ENCODE results near the gene COPG1.
A peak's percentile ranks its signal among the peaks of the same experiment; 100 is the strongest.
"Not testable (repeated sequence)": the region's sequence is repeated elsewhere in the genome, so short reads cannot be mapped to it uniquely, and the experiment has no call there.

Gene COPG1

GRCh38 chr3:129264994-129265393 is 15.6 kb downstream of the COPG1 start:
- H3K36me3 ChIP-seq (ENCODE audit: control insufficient read depth, low read depth, low read length), result peaks cover 91% of the 10 kb centered on the region
- H3K4me1 ChIP-seq (ENCODE audit: control insufficient read depth, low read depth, low read length); H3K9ac ChIP-seq (ENCODE audit: low read length); H3K4me3 ChIP-seq (ENCODE audit: low read length); H3K27me3 ChIP-seq (ENCODE audit: control insufficient read depth, insufficient read depth, low read length); H3K27ac ChIP-seq (ENCODE audit: low read length); H3K9me3 ChIP-seq (ENCODE audit: control insufficient read depth, low read depth, low read length): not testable (repeated sequence)

DNA sequence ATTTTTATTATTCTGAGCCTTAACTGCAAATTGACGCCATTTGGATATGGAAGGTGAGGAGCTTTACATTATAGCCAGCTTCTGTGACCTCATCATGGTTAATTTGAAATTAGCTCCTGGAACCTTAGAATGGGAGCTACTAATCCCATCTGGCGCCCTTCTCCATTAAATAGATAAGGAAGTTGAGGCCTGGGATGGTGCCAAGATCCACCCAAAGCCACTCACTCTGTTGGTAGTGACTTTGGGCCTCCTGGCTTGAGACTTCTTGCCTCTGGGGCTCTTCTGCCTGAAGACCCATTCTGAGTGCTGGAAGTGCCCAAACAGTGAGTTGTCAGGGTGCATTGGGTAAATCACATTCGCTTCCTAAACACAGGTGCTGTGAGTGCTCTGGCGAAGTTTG is 17.2 kb downstream of the COPG1 start:
- no peak overlapping the region for H3K9ac ChIP-seq (ENCODE audit: low read length)
- no peaks in the 10 kb centered on the region for H3K27me3 ChIP-seq (ENCODE audit: control insufficient read depth, insufficient read depth, low read length)
- H3K4me1 ChIP-seq (ENCODE audit: control insufficient read depth, low read depth, low read length), result no peaks in the 10 kb centered on the region
- no peaks in the 10 kb centered on the region for H3K9me3 ChIP-seq (ENCODE audit: control insufficient read depth, low read depth, low read length)
- peaks cover 91% of the 10 kb centered on the region for H3K36me3 ChIP-seq (ENCODE audit: control insufficient read depth, low read depth, low read length)
- H3K4me3 ChIP-seq (ENCODE audit: low read length), result no peak overlapping the region
- H3K27ac ChIP-seq (ENCODE audit: low read length), result no peak overlapping the region

GRCh38 chr3:129268396-129268795 is 19.0 kb downstream of the COPG1 start:
- H3K36me3 ChIP-seq (ENCODE audit: control insufficient read depth, low read depth, low read length), result peaks cover 97% of the 10 kb centered on the region
- no peaks in the 10 kb centered on the region for H3K27me3 ChIP-seq (ENCODE audit: control insufficient read depth, insufficient read depth, low read length)
- no peak overlapping the region for H3K9ac ChIP-seq (ENCODE audit: low read length)
- no peaks in the 10 kb centered on the region for H3K4me1 ChIP-seq (ENCODE audit: control insufficient read depth, low read depth, low read length)
- no peak overlapping the region for H3K4me3 ChIP-seq (ENCODE audit: low read length)
- H3K9me3 ChIP-seq (ENCODE audit: control insufficient read depth, low read depth, low read length), result no peaks in the 10 kb centered on the region
- H3K27ac ChIP-seq (ENCODE audit: low read length), result no peak overlapping the region

DNA sequence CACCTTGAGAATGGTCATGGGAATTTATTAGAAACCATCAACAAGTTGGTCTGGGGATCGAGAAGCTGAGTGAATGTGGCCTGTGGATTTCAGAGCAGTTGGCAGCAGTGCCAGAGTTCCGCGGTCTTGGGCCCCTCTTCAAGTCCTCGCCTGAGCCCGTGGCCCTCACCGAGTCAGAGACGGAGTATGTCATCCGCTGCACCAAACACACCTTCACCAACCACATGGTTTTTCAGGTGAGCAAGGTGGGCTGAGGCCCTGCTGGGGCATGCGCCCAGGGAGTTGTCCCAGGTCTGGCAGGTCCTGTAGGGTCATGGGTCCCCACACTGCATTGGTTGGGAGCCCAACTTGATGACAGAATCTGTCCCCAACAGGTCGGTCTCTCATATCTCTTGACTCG is 22.3 kb downstream of the COPG1 start:
- no peaks in the 10 kb centered on the region for H3K4me1 ChIP-seq (ENCODE audit: control insufficient read depth, low read depth, low read length)
- no peak overlapping the region for H3K27ac ChIP-seq (ENCODE audit: low read length)
- no peaks in the 10 kb centered on the region for H3K9me3 ChIP-seq (ENCODE audit: control insufficient read depth, low read depth, low read length)
- peaks cover 98% of the 10 kb centered on the region for H3K36me3 ChIP-seq (ENCODE audit: control insufficient read depth, low read depth, low read length)
- no peak overlapping the region for H3K9ac ChIP-seq (ENCODE audit: low read length)
- H3K27me3 ChIP-seq (ENCODE audit: control insufficient read depth, insufficient read depth, low read length), result no peaks in the 10 kb centered on the region
- H3K4me3 ChIP-seq (ENCODE audit: low read length), result no peak overlapping the region

GRCh38 chr3:129276385-129276784 is 27.0 kb downstream of the COPG1 start:
- H3K9me3 ChIP-seq (ENCODE audit: control insufficient read depth, low read depth, low read length), result no peaks in the 10 kb centered on the region
- H3K4me3 ChIP-seq (ENCODE audit: low read length), result no peak overlapping the region
- H3K9ac ChIP-seq (ENCODE audit: low read length), result no peak overlapping the region
- H3K27ac ChIP-seq (ENCODE audit: low read length), result no peak overlapping the region
- H3K27me3 ChIP-seq (ENCODE audit: control insufficient read depth, insufficient read depth, low read length), result no peaks in the 10 kb centered on the region
- peaks cover 58% of the 10 kb centered on the region for H3K36me3 ChIP-seq (ENCODE audit: control insufficient read depth, low read depth, low read length)
- H3K4me1 ChIP-seq (ENCODE audit: control insufficient read depth, low read depth, low read length), result peaks cover 13% of the 10 kb centered on the region

DNA sequence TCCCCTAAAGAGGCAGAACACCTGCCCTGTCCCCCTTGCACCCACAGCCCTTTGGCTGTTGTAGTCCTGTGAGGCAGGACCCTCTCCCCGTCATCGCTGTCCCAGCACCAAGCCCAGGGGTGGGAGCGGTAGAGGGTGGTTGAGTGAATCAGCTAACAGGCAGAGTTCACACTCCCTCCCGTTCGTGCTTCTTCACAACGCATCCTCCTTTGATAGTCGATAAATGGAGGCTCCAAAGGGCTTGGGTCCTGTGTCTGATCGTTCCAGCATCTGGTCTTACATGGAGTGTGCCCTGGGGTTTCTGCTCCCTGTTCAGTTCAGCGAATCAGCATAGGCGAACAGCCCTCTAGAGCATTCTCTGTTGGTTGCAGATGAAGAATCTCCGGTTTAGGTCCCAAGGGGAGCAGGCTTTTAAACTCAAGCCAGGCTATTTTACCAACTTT is 28.4 kb downstream of the COPG1 start:
- Histone ChIP-seq H3K9ac (ENCODE audit: low read length) (peak overlapping the region; percentile 79), H3K4me1 (ENCODE audit: control insufficient read depth, low read depth, low read length) (peaks cover 13% of the 10 kb centered on the region), H3K27me3 (ENCODE audit: control insufficient read depth, insufficient read depth, low read length) (no peaks in the 10 kb centered on the region), H3K36me3 (ENCODE audit: control insufficient read depth, low read depth, low read length) (peaks cover 44% of the 10 kb centered on the region), H3K9me3 (ENCODE audit: control insufficient read depth, low read depth, low read length) (no peaks in the 10 kb centered on the region), H3K27ac (ENCODE audit: low read length) (peak overlapping the region; percentile 68), H3K4me3 (ENCODE audit: low read length) (peak overlapping the region; percentile 93)

- no peaks in the 10 kb centered on the region for H3K27me3 ChIP-seq (ENCODE audit: control insufficient read depth, insufficient read depth, low read length)
- peak within 1 kb of the TSS; percentile 68 for H3K27ac ChIP-seq (ENCODE audit: low read length)
- no peaks in the 10 kb centered on the region for H3K9me3 ChIP-seq (ENCODE audit: control insufficient read depth, low read depth, low read length)
- H3K9ac ChIP-seq (ENCODE audit: low read length), result peak within 1 kb of the TSS; percentile 79
- peak within 1 kb of the TSS; percentile 93 for H3K4me3 ChIP-seq (ENCODE audit: low read length)
- H3K4me1 ChIP-seq (ENCODE audit: control insufficient read depth, low read depth, low read length), result peaks cover 13% of the 10 kb centered on the region
- peaks cover 38% of the 10 kb centered on the region for H3K36me3 ChIP-seq (ENCODE audit: control insufficient read depth, low read depth, low read length)
Measured at GRCh38 chr3:129278439-129278965, 29.1 kb downstream of the COPG1 start, which contains the start of gene HMCES. TSS of gene HMCES (plus strand) at chr3:129278870. CDS start at chr3:129279733, 863 bp downstream.

- no peak overlapping the region for H3K27ac ChIP-seq (ENCODE audit: low read length)
- peak overlapping the region; percentile 64 for H3K9ac ChIP-seq (ENCODE audit: low read length)
- peaks cover 30% of the 10 kb centered on the region for H3K36me3 ChIP-seq (ENCODE audit: control insufficient read depth, low read depth, low read length)
- peak overlapping the region; percentile 93 for H3K4me3 ChIP-seq (ENCODE audit: low read length)
- H3K4me1 ChIP-seq (ENCODE audit: control insufficient read depth, low read depth, low read length), result peaks cover 13% of the 10 kb centered on the region
- H3K9me3 ChIP-seq (ENCODE audit: control insufficient read depth, low read depth, low read length), result no peaks in the 10 kb centered on the region
- no peaks in the 10 kb centered on the region for H3K27me3 ChIP-seq (ENCODE audit: control insufficient read depth, insufficient read depth, low read length)
Measured at GRCh38 chr3:129278966-129279906, 29.8 kb downstream of the COPG1 start.

GRCh38 chr3:129280183-129280582 is 30.8 kb downstream of the COPG1 start:
- Histone ChIP-seq H3K9me3 (ENCODE audit: control insufficient read depth, low read depth, low read length) (no peaks in the 10 kb centered on the region), H3K27ac (ENCODE audit: low read length) (no peak overlapping the region), H3K4me1 (ENCODE audit: control insufficient read depth, low read depth, low read length) (peaks cover 13% of the 10 kb centered on the region), H3K27me3 (ENCODE audit: control insufficient read depth, insufficient read depth, low read length) (no peaks in the 10 kb centered on the region), H3K9ac (ENCODE audit: low read length) (peak overlapping the region; percentile 64), H3K36me3 (ENCODE audit: control insufficient read depth, low read depth, low read length) (peaks cover 21% of the 10 kb centered on the region), H3K4me3 (ENCODE audit: low read length) (peak overlapping the region; percentile 93)

DNA sequence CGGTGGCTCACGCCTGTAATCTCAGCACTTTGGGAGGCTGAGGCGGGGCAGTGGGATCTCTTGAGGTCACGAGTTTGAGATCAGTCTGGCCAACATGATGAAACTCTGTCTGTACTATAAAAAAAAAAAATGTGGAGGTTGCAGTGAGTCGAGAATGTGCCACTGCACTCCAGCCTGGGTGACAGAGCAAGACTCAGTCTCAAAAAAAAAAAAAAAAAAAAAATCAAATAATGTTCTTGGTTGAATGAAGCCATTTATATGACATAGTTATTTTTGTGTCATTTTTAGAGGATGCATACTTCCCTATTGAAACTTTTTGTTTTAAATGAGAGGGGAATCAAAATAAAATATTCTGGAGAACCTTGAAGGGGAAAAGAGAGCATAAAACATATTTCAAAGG is 32.3 kb downstream of the COPG1 start:
- H3K27ac ChIP-seq (ENCODE audit: low read length), result no peak overlapping the region
- H3K4me1 ChIP-seq (ENCODE audit: control insufficient read depth, low read depth, low read length), result peaks cover 13% of the 10 kb centered on the region
- no peak overlapping the region for H3K9ac ChIP-seq (ENCODE audit: low read length)
- no peaks in the 10 kb centered on the region for H3K9me3 ChIP-seq (ENCODE audit: control insufficient read depth, low read depth, low read length)
- no peaks in the 10 kb centered on the region for H3K27me3 ChIP-seq (ENCODE audit: control insufficient read depth, insufficient read depth, low read length)
- peaks cover 6% of the 10 kb centered on the region for H3K36me3 ChIP-seq (ENCODE audit: control insufficient read depth, low read depth, low read length)
- no peak overlapping the region for H3K4me3 ChIP-seq (ENCODE audit: low read length)

DNA sequence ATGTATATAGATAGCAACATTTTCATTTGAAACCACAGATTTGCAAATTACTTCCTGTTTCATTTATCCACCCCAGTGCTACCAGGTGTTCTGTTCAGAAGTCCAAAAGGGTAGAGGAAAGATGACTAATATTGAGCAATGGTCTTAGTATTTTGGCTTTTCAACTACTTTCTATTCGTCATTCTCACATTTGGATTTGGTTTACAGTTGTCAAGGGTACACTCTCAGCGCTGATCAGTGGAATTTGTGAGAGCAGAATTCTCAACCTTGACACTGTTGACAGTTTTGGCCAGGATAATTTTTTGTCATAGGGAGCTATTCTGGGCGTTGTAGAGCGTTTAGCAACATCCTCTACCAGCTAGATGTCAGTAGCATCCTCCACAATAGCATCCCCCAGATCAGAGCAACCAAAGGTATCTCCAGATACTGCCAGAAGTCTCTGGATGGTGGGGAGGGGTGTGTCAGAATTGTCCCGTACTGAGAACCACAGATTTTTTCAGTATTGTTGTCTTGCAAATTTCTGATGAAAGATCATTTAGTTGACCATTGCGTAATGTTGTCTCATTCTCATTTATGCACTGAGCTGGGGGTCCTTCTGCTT is 33.4 kb downstream of the COPG1 start:
- H3K27me3 ChIP-seq (ENCODE audit: control insufficient read depth, insufficient read depth, low read length), result no peaks in the 10 kb centered on the region
- no peak overlapping the region for H3K27ac ChIP-seq (ENCODE audit: low read length)
- H3K9ac ChIP-seq (ENCODE audit: low read length), result no peak overlapping the region
- no peaks in the 10 kb centered on the region for H3K9me3 ChIP-seq (ENCODE audit: control insufficient read depth, low read depth, low read length)
- no peaks in the 10 kb centered on the region for H3K36me3 ChIP-seq (ENCODE audit: control insufficient read depth, low read depth, low read length)
- no peak overlapping the region for H3K4me3 ChIP-seq (ENCODE audit: low read length)
- peaks cover 5% of the 10 kb centered on the region for H3K4me1 ChIP-seq (ENCODE audit: control insufficient read depth, low read depth, low read length)
